ENCODE measurements around the gene SEMA3E. TPM values are rescaled to one million over a fixed set of nuclear protein-coding genes. Genes with fewer than 3 reads are reported as not detected.

Gene SEMA3E
- total RNA-seq, 1 donor = 0.43 TPM

DNA sequence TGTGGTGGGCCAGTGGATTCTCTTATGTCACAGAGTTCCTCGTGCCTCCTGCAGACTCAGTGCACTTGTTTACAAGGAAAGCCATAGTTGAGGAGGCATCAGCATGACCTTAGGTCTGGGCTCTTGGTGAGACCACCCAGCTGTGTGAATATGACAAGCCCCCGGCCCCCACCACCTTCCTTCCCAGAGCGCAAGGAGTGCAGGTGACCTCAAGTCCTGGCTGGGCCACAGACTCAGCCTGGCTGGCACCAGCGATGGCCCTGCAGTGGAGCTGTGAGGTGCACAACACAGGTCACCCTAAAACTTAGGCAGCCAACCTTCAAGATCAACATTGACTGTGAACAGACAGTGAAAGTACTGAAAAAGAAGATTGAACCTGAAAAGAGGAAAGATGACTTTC, 14.2 kb upstream of the SEMA3E start:
- DNase-seq (ENCODE audit: low read depth) = no peak
- H3K4me3 ChIP-seq (ENCODE audit: low read depth, low read length) = no peak overlapping the region
- TF ChIP-seq, protein P1, sequence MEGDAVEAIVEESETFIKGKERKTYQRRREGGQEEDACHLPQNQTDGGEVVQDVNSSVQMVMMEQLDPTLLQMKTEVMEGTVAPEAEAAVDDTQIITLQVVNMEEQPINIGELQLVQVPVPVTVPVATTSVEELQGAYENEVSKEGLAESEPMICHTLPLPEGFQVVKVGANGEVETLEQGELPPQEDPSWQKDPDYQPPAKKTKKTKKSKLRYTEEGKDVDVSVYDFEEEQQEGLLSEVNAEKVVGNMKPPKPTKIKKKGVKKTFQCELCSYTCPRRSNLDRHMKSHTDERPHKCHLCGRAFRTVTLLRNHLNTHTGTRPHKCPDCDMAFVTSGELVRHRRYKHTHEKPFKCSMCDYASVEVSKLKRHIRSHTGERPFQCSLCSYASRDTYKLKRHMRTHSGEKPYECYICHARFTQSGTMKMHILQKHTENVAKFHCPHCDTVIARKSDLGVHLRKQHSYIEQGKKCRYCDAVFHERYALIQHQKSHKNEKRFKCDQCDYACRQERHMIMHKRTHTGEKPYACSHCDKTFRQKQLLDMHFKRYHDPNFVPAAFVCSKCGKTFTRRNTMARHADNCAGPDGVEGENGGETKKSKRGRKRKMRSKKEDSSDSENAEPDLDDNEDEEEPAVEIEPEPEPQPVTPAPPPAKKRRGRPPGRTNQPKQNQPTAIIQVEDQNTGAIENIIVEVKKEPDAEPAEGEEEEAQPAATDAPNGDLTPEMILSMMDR (IDR thresholded peaks at IDR 0.05; ENCODE audit: insufficient read depth, low read depth, low read length) = no peak

DNA sequence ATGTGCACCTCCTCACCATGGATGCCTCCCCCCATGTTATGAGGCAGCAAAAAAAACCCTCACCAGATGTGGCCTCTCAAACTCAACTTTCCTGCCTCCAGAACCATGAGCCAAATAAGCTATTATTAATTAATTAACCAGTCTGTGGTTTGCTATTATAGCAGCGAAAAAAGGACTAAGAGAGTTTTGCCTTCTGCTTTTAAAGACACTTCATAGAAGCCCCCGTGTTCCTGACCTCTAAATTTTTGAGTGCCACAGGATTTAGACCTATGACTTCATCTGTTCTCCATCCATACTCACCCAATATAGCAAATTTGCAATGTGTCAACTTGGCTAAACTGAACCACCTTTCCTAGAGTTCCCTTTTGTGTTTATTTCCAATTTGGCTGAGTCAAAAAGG, 9.2 kb upstream of the SEMA3E start:
- H3K4me3 ChIP-seq (ENCODE audit: low read depth, low read length) = no peak overlapping the region
- no peak for DNase-seq (ENCODE audit: low read depth)
- TF ChIP-seq, protein P1 (IDR thresholded peaks at IDR 0.05; ENCODE audit: insufficient read depth, low read depth, low read length) = no peak

DNA sequence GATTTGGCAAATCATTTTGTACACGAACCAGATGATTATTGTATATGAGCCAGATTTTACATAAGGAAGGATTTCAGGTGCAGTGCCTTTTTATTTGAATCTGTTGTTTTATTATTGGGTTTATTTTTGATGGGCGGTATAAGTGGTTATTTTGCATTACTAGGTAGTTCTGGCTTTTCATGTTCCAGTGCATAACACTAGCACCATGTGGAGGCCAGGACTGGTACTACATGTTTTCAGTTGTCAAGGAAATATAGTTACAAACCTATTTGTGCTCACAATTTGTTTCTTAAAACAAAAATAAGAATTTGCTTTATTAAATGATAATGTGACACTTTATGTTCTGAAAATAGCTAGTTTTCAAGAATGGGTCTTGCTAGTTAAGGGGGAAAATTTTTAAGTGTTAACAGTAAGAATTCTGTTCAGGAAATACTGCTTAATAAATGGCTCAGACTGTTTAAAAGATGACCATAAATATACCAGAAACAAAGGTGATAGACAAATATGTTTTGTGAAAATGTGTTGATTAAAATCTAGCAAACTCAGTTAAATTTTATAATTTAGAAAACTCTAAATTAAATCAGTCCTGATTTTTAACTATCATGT, 7.1 kb upstream of the SEMA3E start:
- DNase-seq (ENCODE audit: low read depth) = peak; percentile 53

DNA sequence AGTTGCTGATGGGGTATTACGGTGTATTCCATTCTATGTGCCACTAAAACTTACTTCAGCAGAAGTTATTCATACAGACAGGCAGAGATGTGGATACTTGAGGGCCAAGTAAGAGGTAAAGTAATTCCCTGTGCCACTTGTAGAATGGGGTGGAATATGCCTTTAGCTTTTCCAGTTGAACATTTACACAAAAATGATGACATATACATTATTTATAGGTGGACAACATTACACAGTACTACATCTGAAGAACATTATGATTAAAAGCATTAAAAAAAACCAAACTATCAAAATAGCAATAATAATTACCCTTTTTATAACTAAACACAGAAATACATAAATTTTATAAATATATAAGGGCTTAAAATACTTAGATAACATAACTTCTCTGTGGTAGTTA, 3.5 kb upstream of the SEMA3E start:
- no peak for DNase-seq (ENCODE audit: low read depth)
- H3K4me3 ChIP-seq (ENCODE audit: low read depth, low read length) = no peak overlapping the region
- TF ChIP-seq, protein P1 (IDR thresholded peaks at IDR 0.05; ENCODE audit: insufficient read depth, low read depth, low read length) = no peak

More for the DNA sequence above, 7.1 kb upstream of the SEMA3E start:
- no peak overlapping the region for H3K4me3 ChIP-seq (ENCODE audit: low read depth, low read length)
- TF ChIP-seq, protein P1 (IDR thresholded peaks at IDR 0.05; ENCODE audit: insufficient read depth, low read depth, low read length) = peak; percentile 88

DNA sequence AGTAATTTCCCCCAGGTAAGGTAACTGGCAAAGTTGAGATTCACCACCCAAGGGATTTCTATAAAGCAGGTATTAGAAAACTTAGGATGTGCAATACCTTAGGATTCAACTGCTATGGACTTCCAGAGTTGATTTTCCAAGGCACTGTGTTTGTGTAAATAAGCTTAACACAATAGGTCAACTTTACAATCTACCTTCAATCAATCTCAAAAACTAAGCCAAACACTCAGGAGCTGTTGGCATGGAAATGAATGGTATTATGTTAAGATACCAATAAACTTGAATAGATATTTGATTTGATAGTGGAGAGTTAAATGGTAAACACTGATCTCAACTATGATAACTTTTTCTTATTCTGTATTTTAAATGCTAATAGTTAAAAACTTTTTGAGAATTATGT, 762 bp upstream of the SEMA3E start:
- TF ChIP-seq, protein P1 (IDR thresholded peaks at IDR 0.05; ENCODE audit: insufficient read depth, low read depth, low read length) = no peak
- DNase-seq (ENCODE audit: low read depth) = no peak
- no peak overlapping the region for H3K4me3 ChIP-seq (ENCODE audit: low read depth, low read length)

DNA sequence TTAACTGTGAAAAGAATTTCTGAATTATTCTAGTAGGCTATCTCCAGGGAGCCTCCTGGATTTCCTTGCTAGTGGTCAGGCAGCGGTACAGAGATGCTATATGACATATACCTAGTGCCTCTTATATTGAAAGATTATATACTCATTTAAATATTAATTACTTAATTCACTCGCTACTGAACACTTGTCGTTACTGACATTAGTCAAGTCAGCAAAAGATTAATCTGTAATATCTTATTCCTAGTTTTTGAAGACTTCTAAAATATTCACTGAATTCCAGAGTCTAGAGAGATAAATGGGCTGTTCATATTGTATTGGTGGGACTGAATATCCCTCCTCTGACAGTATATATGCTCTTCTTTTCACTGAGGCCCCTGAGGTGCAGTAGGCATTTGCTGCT, 2.9 kb downstream of the SEMA3E start:
- no peak for DNase-seq (ENCODE audit: low read depth)
- H3K4me3 ChIP-seq (ENCODE audit: low read depth, low read length) = no peak overlapping the region
- TF ChIP-seq, protein P1 (IDR thresholded peaks at IDR 0.05; ENCODE audit: insufficient read depth, low read depth, low read length) = no peak

DNA sequence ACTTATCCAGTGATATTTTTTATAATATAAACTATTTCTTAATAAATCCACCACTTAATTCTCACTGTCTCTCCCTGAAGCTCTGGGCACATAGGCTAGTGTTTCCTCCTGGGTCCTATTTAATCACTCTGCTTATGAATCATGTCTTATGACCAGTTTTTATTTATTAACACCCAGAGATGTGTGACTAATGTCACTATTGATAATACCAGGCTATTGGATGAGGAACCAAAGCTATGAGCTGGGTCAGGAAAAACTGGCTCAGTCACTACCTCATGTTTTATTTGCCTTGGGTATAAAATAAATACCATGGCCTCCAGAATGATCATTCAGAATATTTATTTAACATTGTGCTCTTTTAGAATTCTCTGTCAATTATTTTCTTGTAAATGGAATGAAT, 5.2 kb downstream of the SEMA3E start:
- TF ChIP-seq, protein P1 (IDR thresholded peaks at IDR 0.05; ENCODE audit: insufficient read depth, low read depth, low read length) = no peak
- H3K4me3 ChIP-seq (ENCODE audit: low read depth, low read length) = no peak overlapping the region
- no peak for DNase-seq (ENCODE audit: low read depth)
